Measurements from ENCODE around the gene DOC2B.
"Not testable (repeated sequence)": the region's sequence is repeated elsewhere in the genome, so short reads cannot be mapped to it uniquely, and the experiment has no call there.

- TF ChIP-seq CTCF (IDR thresholded peaks at IDR 0.05; ENCODE audit: low read length); EZH2 (optimal IDR thresholded peaks at IDR 0.05; ENCODE audit: low read depth, low read length); EZH2phosphoT487 (IDR thresholded peaks at IDR 0.05; ENCODE audit: low read length): not testable (repeated sequence)
These were observed 45.6 kb downstream of the DOC2B start for GRCh38 chr17:135895-136294.
